Smooth muscle cell of the brain vasculature (primary cell): ENCODE measurements around the gene HNRNPR.
A peak's percentile ranks its signal among the peaks of the same experiment; 100 is the strongest.
"Not testable (repeated sequence)": the region's sequence is repeated elsewhere in the genome, so short reads cannot be mapped to it uniquely, and the experiment has no call there.

Experiments used
- DNase-seq: peaks from one replicate; pipeline ENCODE4 v3.0.0-alpha.2; 2012; ENCODE audit warnings: low read depth, low spot score

The HNRNPR gene

GRCh38 chr1:23331713-23332112 lies 12.4 kb downstream of the HNRNPR start:
- no peak for DNase-seq

GRCh38 chr1:23330846-23331245 lies 13.2 kb downstream of the HNRNPR start:
- DNase-seq: no peak

- DNase-seq: no peak
Observed at GRCh38 chr1:23325393-23325792, 18.7 kb downstream of the HNRNPR start.

DNA sequence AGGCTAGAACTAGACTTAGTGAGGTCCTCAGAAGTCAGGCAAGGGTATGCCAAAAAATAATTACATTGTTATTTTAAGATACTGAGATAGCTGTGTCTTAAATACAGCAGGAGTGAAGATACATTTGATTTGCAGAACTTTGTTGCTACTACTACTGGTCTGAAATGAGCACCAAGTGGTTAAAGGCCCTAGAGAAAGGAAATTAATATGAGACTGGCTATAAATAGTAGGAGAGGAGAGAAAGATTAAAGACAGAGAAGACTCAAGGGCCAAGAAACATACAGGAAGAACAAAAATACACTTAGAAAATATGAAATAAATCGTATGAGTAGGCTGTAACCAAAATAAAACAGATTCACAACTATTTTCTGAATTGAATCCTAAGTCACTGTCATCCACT lies 21.3 kb downstream of the HNRNPR start:
- DNase-seq: no peak

DNA sequence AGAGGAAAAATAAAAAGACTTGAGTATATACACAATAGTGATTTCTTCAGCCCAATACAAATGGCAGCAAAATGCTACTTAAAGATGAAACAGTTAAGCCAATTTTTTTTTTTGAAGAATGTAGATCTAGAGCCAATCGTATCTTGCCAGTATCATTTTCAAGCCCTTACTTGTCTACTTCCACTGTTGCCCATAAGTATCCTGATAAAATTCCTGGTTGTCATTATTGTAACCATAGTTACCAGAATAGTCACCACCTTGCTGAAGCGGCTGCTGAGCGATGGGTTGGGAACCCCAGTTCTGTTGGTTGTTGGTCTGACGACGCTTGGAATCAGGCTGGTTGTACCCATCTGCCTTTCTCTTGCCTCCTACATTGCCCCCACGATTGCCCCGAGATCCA lies 33.8 kb downstream of the HNRNPR start:
- not testable (repeated sequence) for DNase-seq

- DNase-seq: no peak
Observed at GRCh38 chr1:23304140-23304620, 39.9 kb downstream of the HNRNPR start.

GRCh38 chr1:23303524-23303923 lies 40.6 kb downstream of the HNRNPR start:
- no peak for DNase-seq

- DNase-seq: no peak
Observed at GRCh38 chr1:23296931-23297330, 47.2 kb downstream of the HNRNPR start.

GRCh38 chr1:23291706-23292105 lies 52.4 kb downstream of the HNRNPR start:
- DNase-seq: no peak

GRCh38 chr1:23290836-23291565 lies 53.1 kb downstream of the HNRNPR start:
- no peak for DNase-seq

GRCh38 chr1:23288671-23289070 lies 55.4 kb downstream of the HNRNPR start:
- DNase-seq: no peak

- no peak for DNase-seq
Observed at GRCh38 chr1:23288201-23288600, 55.9 kb downstream of the HNRNPR start.

DNA sequence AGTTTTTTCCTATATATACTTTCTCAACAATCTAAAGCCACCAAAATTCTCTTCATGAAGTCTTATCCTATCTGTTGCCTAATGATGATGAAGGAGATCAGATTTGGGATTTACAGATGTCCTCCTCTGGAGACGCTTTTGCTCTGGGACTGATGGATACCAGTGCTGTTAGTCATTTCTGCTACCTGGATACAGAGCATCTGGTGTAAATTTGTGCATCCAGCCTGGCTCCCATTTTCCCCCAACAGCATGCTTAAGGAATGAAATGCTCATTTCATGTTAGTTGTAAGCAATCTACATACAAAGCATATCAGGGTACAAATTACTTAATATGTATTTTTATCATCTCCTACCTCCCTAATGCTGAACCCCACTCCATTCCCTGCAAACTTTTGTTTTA lies 57.7 kb downstream of the HNRNPR start:
- no peak for DNase-seq

DNA sequence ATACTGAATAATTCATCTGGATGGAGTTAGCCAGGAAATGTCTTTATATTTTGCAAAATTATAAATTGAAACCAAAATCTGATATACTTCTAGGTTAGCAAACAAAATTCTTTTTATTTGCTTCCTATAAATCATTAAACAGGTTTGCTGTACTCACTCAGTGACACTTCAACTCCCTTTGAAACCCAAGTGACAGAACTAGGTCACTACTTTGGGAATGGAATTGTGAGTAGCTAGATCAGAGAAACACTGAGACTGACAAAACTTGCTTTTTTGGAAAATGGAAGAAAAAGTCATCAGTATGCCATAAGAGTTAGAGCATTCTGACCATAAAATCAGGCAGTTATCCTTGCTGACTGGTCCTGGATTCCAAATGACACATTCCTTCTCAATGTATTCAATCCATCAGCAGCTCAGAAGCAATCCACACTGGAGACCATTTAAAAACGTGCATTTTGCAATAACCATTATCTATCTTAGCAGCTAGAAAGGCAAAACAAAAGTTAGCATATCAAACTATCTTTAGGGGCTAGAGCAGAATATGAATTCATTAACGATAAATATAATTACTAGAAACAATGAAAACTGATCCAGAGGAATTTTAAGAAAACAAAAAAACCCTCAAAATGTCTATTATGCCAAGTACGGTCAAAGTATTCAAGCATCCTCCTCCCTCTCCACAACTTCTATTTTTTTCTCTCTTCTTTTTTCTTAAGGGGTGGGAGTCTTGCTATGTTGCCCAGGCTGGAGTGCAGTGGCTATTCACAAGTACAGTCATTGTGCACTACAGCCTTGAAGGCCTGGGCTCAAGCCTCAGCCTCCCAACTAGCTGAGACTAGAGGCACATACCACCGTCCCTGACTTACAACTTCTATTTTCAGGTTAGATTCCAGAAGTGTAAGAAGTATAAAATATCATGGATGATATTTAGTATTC lies 60.1 kb downstream of the HNRNPR start:
- DNase-seq: no peak

DNA sequence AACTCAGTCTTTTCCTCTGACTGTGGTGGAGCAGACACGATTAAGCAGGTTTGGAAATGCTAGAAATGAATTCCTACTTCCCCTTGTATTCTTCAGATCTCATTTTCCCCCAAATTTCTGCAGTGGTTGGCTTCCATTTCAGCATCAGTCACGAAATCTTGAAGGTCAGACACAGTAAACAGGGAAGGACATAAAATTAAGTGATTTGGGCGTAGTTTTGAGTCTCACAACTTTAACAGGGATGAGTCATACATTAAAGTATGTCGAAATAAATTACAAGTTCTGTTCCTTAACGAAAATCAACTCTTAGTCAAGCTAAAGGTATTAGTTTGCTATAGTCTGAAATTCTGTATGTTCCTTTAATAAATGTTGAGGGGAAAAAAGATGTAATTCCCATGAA lies 61.1 kb downstream of the HNRNPR start:
- no peak for DNase-seq

- DNase-seq: no peak
Observed at GRCh38 chr1:23278717-23279116, 65.4 kb downstream of the HNRNPR start.

GRCh38 chr1:23276531-23276930 lies 67.6 kb downstream of the HNRNPR start:
- DNase-seq: no peak

DNA sequence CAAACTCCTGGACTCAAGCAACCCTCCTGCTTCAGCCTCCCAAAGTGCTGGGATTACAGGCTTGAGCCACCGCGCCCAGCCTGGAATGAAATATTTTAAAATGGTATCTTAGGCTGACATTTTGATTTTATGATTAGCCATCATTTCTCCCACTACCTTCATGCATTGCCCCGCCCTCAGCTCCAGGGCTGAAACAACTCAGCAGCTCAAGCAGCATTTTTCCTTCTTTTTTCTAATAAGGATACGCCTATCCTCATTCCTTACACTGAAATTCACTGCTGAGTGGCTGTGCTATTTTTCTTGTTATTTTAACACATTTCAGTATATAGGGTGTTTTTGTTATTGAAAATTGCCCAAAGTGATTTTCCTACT lies 70.0 kb downstream of the HNRNPR start:
- DNase-seq: no peak

- DNase-seq: peak; percentile 58
Observed at GRCh38 chr1:23273450-23274133, 70.5 kb downstream of the HNRNPR start.

- no peak for DNase-seq
Observed at GRCh38 chr1:23263380-23263887, 80.7 kb downstream of the HNRNPR start.

DNA sequence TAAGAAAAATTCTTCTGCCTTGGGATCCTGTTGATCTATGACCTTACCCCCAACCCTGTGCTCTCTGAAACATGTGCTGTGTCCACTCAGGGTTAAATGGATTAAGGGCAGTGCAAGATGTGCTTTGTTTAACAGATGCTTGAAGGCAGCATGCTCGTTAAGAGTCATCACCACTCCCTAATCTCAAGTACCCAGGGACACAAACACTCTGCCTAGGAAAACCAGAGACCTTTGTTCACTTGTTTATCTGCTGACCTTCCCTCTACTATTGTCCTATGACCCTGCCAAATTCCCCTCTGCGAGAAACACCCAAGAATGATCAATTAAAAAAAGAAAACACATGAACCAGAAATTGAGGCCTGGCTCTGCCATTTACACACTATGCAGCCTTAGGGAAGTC lies 86.0 kb downstream of the HNRNPR start:
- not testable (repeated sequence) for DNase-seq

DNA sequence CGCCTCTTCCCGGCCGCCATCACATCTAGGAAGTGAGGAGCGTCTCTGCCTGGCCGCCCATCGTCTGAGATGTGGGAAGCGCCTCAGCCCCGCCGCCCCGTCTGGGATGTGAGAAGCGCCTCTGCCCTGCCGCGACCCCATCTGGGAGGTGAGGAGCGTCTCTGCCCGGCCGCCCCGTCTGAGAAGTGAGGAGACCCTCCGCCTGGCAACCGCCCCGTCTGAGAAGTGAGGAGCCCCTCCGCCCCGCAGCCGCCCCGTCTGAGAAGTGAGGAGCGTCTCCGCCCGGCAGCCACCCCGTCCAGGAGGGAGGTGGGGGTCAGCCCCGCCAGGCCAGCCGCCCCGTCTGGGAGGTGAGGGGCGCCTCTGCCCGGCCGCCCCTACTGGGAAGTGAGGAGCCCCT lies 86.7 kb downstream of the HNRNPR start:
- not testable (repeated sequence) for DNase-seq
